A549 (cell line): ENCODE measurements around the gene OR8J1.

ENCODE experiments used
- BHLHE40 ChIP-seq: IDR thresholded peaks from 2 replicates; pipeline ENCODE4 v1.6.1; 2012; ENCODE audit warnings: low read depth, low read length, inconsistent platforms
- CHD2 ChIP-seq: fragments of 150-350 bp; IDR thresholded peaks from 2 replicates; pipeline ENCODE4 v1.6.1; 2014; ENCODE audit warnings: low read length; ENCODE audit not compliant: partially characterized antibody
- CTCF ChIP-seq: fragments of >200 bp; sonication (Bioruptor Twin); formaldehyde crosslinking; IDR thresholded peaks from 3 replicates; pipeline ENCODE4 v1.5.1; 2016
- ELK1 ChIP-seq: fragments of 150-350 bp; IDR thresholded peaks from 2 replicates; pipeline ENCODE4 v1.6.1; 2014; ENCODE audit warnings: low read depth, mild to moderate bottlenecking, low read length
- EP300 ChIP-seq, 2 experiments: fragments of >200 bp; sonication (Bioruptor Twin); formaldehyde crosslinking; IDR thresholded peaks; 2 replicates in 1 of 2; 3 replicates in 1 of 2; pipeline ENCODE4 v1.6.1; 2016 to 2017
- HOXA7 ChIP-seq: fragments of 250-450 bp; sonication (Bioruptor Pico); IDR thresholded peaks from 2 replicates; pipeline ENCODE4 v1.5.0; 2020; ENCODE audit warnings: mild to moderate bottlenecking, moderate library complexity
- NR3C1 ChIP-seq: fragments of >200 bp; sonication (Bioruptor Twin); formaldehyde crosslinking; IDR thresholded peaks from 3 replicates; pipeline ENCODE4 v1.6.1; 2017
- POLR2A ChIP-seq: IDR thresholded peaks from 2 replicates; pipeline ENCODE4 v1.6.1; 2012; ENCODE audit warnings: mild to moderate bottlenecking, low read length
- RAD21 ChIP-seq, 2 experiments: fragments of >200 bp in 1 of 2; sonication (Bioruptor Twin) in 1 of 2; formaldehyde crosslinking in 1 of 2; IDR thresholded peaks in 1 of 2; conservative IDR thresholded peaks in 1 of 2; 2 replicates in 1 of 2; 3 replicates in 1 of 2; pipeline ENCODE4 v1.6.1; 2012 to 2018; ENCODE audit warnings: inconsistent platforms in 1 of 2
- SREBF2 ChIP-seq: fragments of 450-650 bp; IDR thresholded peaks from 2 replicates; pipeline ENCODE4 v1.6.1; 2014; ENCODE audit warnings: mild to moderate bottlenecking, moderate library complexity
- TP53 ChIP-seq: fragments of 250-450 bp; sonication (Bioruptor Pico); IDR thresholded peaks from 2 replicates; pipeline ENCODE4 v1.5.0; 2021; ENCODE audit warnings: mild to moderate bottlenecking, moderate library complexity
- USF2 ChIP-seq: fragments of 450-650 bp; IDR thresholded peaks from 2 replicates; pipeline ENCODE4 v1.6.1; 2014; ENCODE audit warnings: antibody characterized with exemption

- TF ChIP-seq POLR2A: no peak
- TF ChIP-seq EP300 (IDR thresholded peaks at IDR 0.05): no peak
- TF ChIP-seq RAD21 (conservative IDR thresholded peaks at IDR 0.05 in 1 of 2, IDR thresholded peaks at IDR 0.05 in 1 of 2): no peak
- no peak for TF ChIP-seq ELK1
- no peak for TF ChIP-seq TP53 (CRISPR knock-in tag)
- no peak for TF ChIP-seq CHD2
- no peak for TF ChIP-seq NR3C1
- TF ChIP-seq USF2: no peak
- no peak for TF ChIP-seq CTCF
- no peak for TF ChIP-seq BHLHE40
- TF ChIP-seq HOXA7 (CRISPR knock-in tag): no peak
- no peak for TF ChIP-seq SREBF2
These were observed 20.9 kb upstream of the OR8J1 start for GRCh38 chr11:56333156-56333555.
